ENCODE data around the gene MYH1.
"Not testable (repeated sequence)": the region's sequence is repeated elsewhere in the genome, so short reads cannot be mapped to it uniquely, and the experiment has no call there.

The MYH1 gene

GRCh38 chr17:10549096-10549842 is 30.9 kb upstream of the MYH1 start, which contains the start of gene MYH2:
MYH2 (minus strand) TSS chr17:10549658; CDS start chr17:10547920, 1,738 bp downstream.
- H3K4me3 ChIP-seq (replicated peaks; ENCODE audit: insufficient read depth, low read length), result no peak within 1 kb of the TSS
- TF ChIP-seq SPI1 (IDR thresholded peaks at IDR 0.05; ENCODE audit: borderline replicate concordance, low read depth), result no peak
- H3K27me3 ChIP-seq (ENCODE audit: insufficient read depth, poor library complexity, severe bottlenecking), result no peaks in the 10 kb centered on the region
- H3K27ac ChIP-seq (replicated peaks), result no peak within 1 kb of the TSS
- DNase-seq (ENCODE audit: low read depth in 1 of 2, low spot score in 1 of 2), result no peak

GRCh38 chr17:10547351-10547750 is 29.0 kb upstream of the MYH1 start:
- Histone ChIP-seq H3K27ac (replicated peaks) (no peak overlapping the region), H3K27me3 (ENCODE audit: insufficient read depth, poor library complexity, severe bottlenecking) (no peaks in the 10 kb centered on the region), H3K4me3 (replicated peaks; ENCODE audit: insufficient read depth, low read length) (no peak overlapping the region)
- TF ChIP-seq REST (IDR thresholded peaks at IDR 0.05; ENCODE audit: insufficient replicate concordance, low read depth), result no peak
- DNase-seq (ENCODE audit: low read depth in 1 of 2, low spot score in 1 of 2), result no peak

- H3K27me3 ChIP-seq (ENCODE audit: insufficient read depth, poor library complexity, severe bottlenecking); H3K27ac ChIP-seq (replicated peaks); H3K4me3 ChIP-seq (replicated peaks; ENCODE audit: insufficient read depth, low read length); DNase-seq (ENCODE audit: low read depth in 1 of 2, low spot score in 1 of 2): not testable (repeated sequence)
Observed at GRCh38 chr17:10543486-10543885, 25.1 kb upstream of the MYH1 start.

- not testable (repeated sequence) for DNase-seq (ENCODE audit: low read depth in 1 of 2, low spot score in 1 of 2); H3K27ac ChIP-seq (replicated peaks); H3K27me3 ChIP-seq (ENCODE audit: insufficient read depth, poor library complexity, severe bottlenecking); H3K4me3 ChIP-seq (replicated peaks; ENCODE audit: insufficient read depth, low read length)
Observed at GRCh38 chr17:10541179-10541578, 22.8 kb upstream of the MYH1 start.

- DNase-seq (ENCODE audit: low read depth in 1 of 2, low spot score in 1 of 2), result no peak
- Histone ChIP-seq H3K4me3 (replicated peaks; ENCODE audit: insufficient read depth, low read length) (no peak overlapping the region), H3K27ac (replicated peaks) (no peak overlapping the region), H3K27me3 (ENCODE audit: insufficient read depth, poor library complexity, severe bottlenecking) (no peaks in the 10 kb centered on the region)
- no peak for TF ChIP-seq REST (IDR thresholded peaks at IDR 0.05; ENCODE audit: insufficient replicate concordance, low read depth)
- no peak for TF ChIP-seq POLR2AphosphoS5 (IDR thresholded peaks at IDR 0.05; ENCODE audit: low read depth)
- no peak for TF ChIP-seq CTCF (IDR thresholded peaks at IDR 0.05; ENCODE audit: insufficient read depth, low read length)
- TF ChIP-seq SPI1 (IDR thresholded peaks at IDR 0.05; ENCODE audit: borderline replicate concordance, low read depth), result no peak
- TF ChIP-seq GABPA (IDR thresholded peaks at IDR 0.05; ENCODE audit: low read depth), result no peak
Observed at GRCh38 chr17:10532026-10532425, 13.7 kb upstream of the MYH1 start.

- H3K4me3 ChIP-seq (replicated peaks; ENCODE audit: insufficient read depth, low read length), result no peak overlapping the region
- TF ChIP-seq POLR2AphosphoS5 (IDR thresholded peaks at IDR 0.05; ENCODE audit: low read depth), result no peak
- TF ChIP-seq GABPA (IDR thresholded peaks at IDR 0.05; ENCODE audit: low read depth), result no peak
- TF ChIP-seq REST (IDR thresholded peaks at IDR 0.05; ENCODE audit: insufficient replicate concordance, low read depth), result no peak
- TF ChIP-seq SPI1 (IDR thresholded peaks at IDR 0.05; ENCODE audit: borderline replicate concordance, low read depth), result no peak
- H3K27ac ChIP-seq (replicated peaks), result no peak overlapping the region
- DNase-seq (ENCODE audit: low read depth in 1 of 2, low spot score in 1 of 2), result no peak
- no peaks in the 10 kb centered on the region for H3K27me3 ChIP-seq (ENCODE audit: insufficient read depth, poor library complexity, severe bottlenecking)
Observed at GRCh38 chr17:10527419-10527818, 9.1 kb upstream of the MYH1 start.
